Keratinocyte (primary cell): Measurements from ENCODE around the gene RTEL1. TPM values are rescaled to one million over a fixed set of nuclear protein-coding genes. Genes with fewer than 3 reads are reported as not detected.
A peak's percentile ranks its signal among the peaks of the same experiment; 100 is the strongest.

Source experiments
- DNase-seq: peaks from one replicate; pipeline ENCODE4 v3.0.0-alpha.2; 2011; ENCODE audit warnings: low read depth, missing footprints, low spot score
- FAIRE-seq: peaks from 2 replicates; lab custom pipeline; 2011; peaks lifted over from hg19 to GRCh38; lab: Jason Lieb, UNC
- H2AFZ ChIP-seq: 2 replicates; pipeline ENCODE4 v1.6.0; 2012; ENCODE audit warnings: low read length, control low read depth, inconsistent platforms; ENCODE audit not compliant: control insufficient read depth
- H3K27ac ChIP-seq: 2 replicates; pipeline ENCODE4 v1.5.1; 2011; ENCODE audit warnings: low read length; ENCODE audit not compliant: control insufficient read depth, insufficient read depth
- H3K27me3 ChIP-seq: 3 replicates; pipeline ENCODE4 v1.6.0; 2011; ENCODE audit warnings: low read length; ENCODE audit not compliant: control insufficient read depth, insufficient read depth; ENCODE audit errors: extremely low read depth
- H3K36me3 ChIP-seq, 2 experiments: 2 replicates in 1 of 2; 3 replicates in 1 of 2; pipeline ENCODE4 v1.5.1; 2011; ENCODE audit warnings: low read length in 2 of 2, mild to moderate bottlenecking in 1 of 2; ENCODE audit not compliant: control insufficient read depth in 2 of 2, insufficient read depth in 2 of 2; ENCODE audit errors: extremely low read depth in 1 of 2
- H3K4me1 ChIP-seq: 3 replicates; pipeline ENCODE4 v1.5.1; 2011; ENCODE audit warnings: low read length; ENCODE audit not compliant: control insufficient read depth, insufficient read depth; ENCODE audit errors: extremely low read depth
- H3K4me2 ChIP-seq: 3 replicates; pipeline ENCODE4 v1.6.0; 2011; ENCODE audit warnings: low read depth, low read length; ENCODE audit not compliant: control insufficient read depth, insufficient read depth; ENCODE audit errors: extremely low read depth
- H3K4me3 ChIP-seq, 3 experiments: fragments of 200-600 bp in 1 of 3; sonication (generic) in 1 of 3; 2 replicates in 2 of 3; 3 replicates in 1 of 3; pipeline ENCODE4 v1.5.1; 2011 to 2016; ENCODE audit warnings: low read length in 3 of 3, mild to moderate bottlenecking in 3 of 3, control low read depth in 2 of 3, inconsistent platforms in 1 of 3, low read depth in 1 of 3, mixed read lengths in 1 of 3, mixed run types in 1 of 3, moderate library complexity in 1 of 3; ENCODE audit not compliant: control insufficient read depth in 2 of 3, insufficient read depth in 2 of 3; ENCODE audit errors: extremely low read depth in 1 of 3
- H3K79me2 ChIP-seq: 2 replicates; pipeline ENCODE4 v1.6.0; 2012; ENCODE audit warnings: low read length; ENCODE audit not compliant: control insufficient read depth, insufficient read depth
- H3K9ac ChIP-seq: 3 replicates; pipeline ENCODE4 v1.6.0; 2011; ENCODE audit warnings: low read length; ENCODE audit not compliant: control insufficient read depth, insufficient read depth; ENCODE audit errors: extremely low read depth
- H3K9me1 ChIP-seq: 3 replicates; pipeline ENCODE4 v1.6.0; 2011; ENCODE audit warnings: low read length; ENCODE audit not compliant: control insufficient read depth, insufficient read depth; ENCODE audit errors: extremely low read depth
- H3K9me3 ChIP-seq: 2 replicates; pipeline ENCODE4 v1.5.1; 2012; ENCODE audit warnings: low read depth, low read length; ENCODE audit not compliant: control insufficient read depth
- H4K20me1 ChIP-seq: 3 replicates; pipeline ENCODE4 v1.6.0; 2011; ENCODE audit warnings: low read length; ENCODE audit not compliant: control insufficient read depth, insufficient read depth; ENCODE audit errors: extremely low read depth
- EZH2 ChIP-seq: IDR thresholded peaks from one replicate; pipeline ENCODE4 v1.6.1; 2012; ENCODE audit warnings: inconsistent platforms, mild to moderate bottlenecking, low read length, moderate library complexity
- dilution Hi-C: fragments of 300-500 bp; cut with MboI; formaldehyde crosslinking; loops from one replicate; pipeline ENCODE4 v1.7.0; 2020; ENCODE audit warnings: low sequenced_read_pairs; ENCODE audit not compliant: extremely low pct_ligation_motif_present
- polyA plus RNA-seq, 5 experiments: library from polyadenylated mRNA; depleted of rRNA in 3 of 5; stranded (reverse) in 3 of 5; stranded (forward) in 1 of 5; unstranded in 1 of 5; fragments of >200 nt; gene quantifications; 1 replicate in 1 of 5; 2 replicates in 3 of 5; 3 replicates in 1 of 5; pipeline versions ENCODE4 v1.2.1 to v1.2.3, GENCODE V29; 2011 to 2012; ENCODE audit warnings: missing spikeins in 2 of 5, low read depth in 1 of 5, low replicate concordance in 1 of 5
- TF ChIP-seq, protein P1 (sequence below), 3 experiments: IDR thresholded peaks in 1 of 3; conservative IDR thresholded peaks in 1 of 3; optimal IDR thresholded peaks in 1 of 3; 2 replicates in 2 of 3; 3 replicates in 1 of 3; pipeline versions ENCODE3 to v1.5.1; 2011; ENCODE audit warnings: low read length in 3 of 3, mild to moderate bottlenecking in 3 of 3, moderate library complexity in 2 of 3, control low read depth in 1 of 3, inconsistent platforms in 1 of 3; ENCODE audit not compliant: insufficient read depth in 2 of 3; ENCODE audit errors: extremely low read depth in 1 of 3

RTEL1 gene
- polyA plus RNA-seq, 1 donor (not counting 4 experiments of a cell fraction or from before 2014, with no cell fraction given) = 12.4 TPM

DNA sequence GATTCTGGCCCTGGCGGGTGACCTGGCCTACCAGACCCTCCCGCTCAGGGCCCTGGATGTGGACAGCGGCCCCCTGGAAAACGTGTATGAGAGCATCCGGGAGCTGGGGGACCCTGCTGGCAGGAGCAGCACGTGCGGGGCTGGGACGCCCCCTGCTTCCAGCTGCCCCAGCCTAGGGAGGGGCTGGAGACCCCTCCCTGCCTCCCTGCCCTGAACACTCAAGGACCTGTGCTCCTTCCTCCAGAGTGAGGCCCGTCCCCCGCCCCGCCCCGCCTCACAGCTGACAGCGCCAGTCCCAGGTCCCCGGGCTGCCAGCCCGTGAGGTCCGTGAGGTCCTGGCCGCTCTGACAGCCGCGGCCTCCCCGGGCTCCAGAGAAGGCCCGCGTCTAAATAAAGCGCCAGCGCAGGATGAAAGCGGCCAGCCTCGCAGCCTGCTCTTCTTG, 80.6 kb downstream of the RTEL1 start:
- dilution Hi-C loops = no loop called here
- Histone ChIP-seq H2AFZ (no peak overlapping the region), H3K4me2 (no peak overlapping the region), H3K9ac (no peak overlapping the region), H4K20me1 (no peaks in the 10 kb centered on the region), H3K4me1 (peaks cover 30% of the 10 kb centered on the region), H3K4me3 (no peak overlapping the region), H3K79me2 (no peaks in the 10 kb centered on the region), H3K27me3 (no peaks in the 10 kb centered on the region), H3K27ac (no peak overlapping the region), H3K9me3 (no peaks in the 10 kb centered on the region), H3K9me1 (no peaks in the 10 kb centered on the region), H3K36me3 (peaks cover 17 to 22% of the 10 kb centered on the region in 2 experiments)
- FAIRE-seq = no peak
- no peak for TF ChIP-seq EZH2
- TF ChIP-seq, protein P1, sequence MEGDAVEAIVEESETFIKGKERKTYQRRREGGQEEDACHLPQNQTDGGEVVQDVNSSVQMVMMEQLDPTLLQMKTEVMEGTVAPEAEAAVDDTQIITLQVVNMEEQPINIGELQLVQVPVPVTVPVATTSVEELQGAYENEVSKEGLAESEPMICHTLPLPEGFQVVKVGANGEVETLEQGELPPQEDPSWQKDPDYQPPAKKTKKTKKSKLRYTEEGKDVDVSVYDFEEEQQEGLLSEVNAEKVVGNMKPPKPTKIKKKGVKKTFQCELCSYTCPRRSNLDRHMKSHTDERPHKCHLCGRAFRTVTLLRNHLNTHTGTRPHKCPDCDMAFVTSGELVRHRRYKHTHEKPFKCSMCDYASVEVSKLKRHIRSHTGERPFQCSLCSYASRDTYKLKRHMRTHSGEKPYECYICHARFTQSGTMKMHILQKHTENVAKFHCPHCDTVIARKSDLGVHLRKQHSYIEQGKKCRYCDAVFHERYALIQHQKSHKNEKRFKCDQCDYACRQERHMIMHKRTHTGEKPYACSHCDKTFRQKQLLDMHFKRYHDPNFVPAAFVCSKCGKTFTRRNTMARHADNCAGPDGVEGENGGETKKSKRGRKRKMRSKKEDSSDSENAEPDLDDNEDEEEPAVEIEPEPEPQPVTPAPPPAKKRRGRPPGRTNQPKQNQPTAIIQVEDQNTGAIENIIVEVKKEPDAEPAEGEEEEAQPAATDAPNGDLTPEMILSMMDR (optimal IDR thresholded peaks at IDR 0.05 in 1 of 3, IDR thresholded peaks at IDR 0.05 in 1 of 3, conservative IDR thresholded peaks at IDR 0.05 in 1 of 3; ENCODE audit: extremely low read depth in 1 of 3, insufficient read depth in 2 of 3, low read length in 3 of 3) = no peak
- DNase-seq = no peak

DNA sequence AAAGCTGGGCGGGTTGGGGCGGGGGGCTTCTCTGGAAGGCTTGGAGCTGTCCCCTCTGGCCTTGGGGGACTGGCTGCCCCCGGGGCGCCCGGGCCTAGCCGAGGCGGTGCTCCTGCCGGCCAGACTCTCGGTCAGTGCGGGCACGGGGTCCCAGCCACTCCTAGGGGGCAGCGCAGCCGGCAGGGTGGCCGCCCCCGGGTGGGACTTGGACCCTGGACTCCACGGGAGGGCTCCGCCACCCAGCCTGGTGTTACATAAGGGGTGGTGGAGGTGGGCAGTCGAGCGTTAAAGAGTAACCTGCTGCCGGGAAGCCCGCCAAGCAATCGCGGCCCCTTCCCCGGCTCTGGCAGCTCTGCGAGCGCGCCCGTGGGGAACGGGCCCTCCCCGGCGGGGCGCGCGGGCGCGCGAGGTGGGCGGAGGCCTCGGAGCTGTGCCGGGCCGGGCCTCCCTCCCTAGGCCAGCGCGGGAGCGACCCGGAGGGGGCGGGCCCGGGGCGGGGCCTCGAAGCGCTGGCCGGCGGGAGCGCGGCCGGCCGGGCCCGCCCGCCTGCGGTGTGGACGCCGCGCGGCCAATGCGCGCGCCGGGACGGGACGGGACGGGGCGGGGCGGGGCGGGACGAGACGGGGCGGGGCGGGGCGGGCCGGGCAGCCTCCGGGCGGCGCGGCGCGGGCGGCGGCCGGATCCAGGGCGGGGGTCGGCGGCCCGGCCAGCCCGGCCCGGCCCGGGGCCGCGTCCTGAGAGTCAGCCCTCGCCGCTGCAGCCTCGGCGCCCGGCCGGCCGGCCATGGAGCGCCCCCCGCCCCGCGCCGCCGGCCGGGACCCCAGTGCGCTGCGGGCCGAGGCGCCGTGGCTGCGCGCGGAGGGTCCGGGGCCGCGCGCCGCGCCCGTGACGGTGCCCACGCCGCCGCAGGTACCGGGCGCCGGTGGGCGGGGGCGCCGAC, 81.3 kb downstream of the RTEL1 start, which contains the start of gene SLC2A4RG:
Gene SLC2A4RG (plus strand): TSS at position 647 of the 940 bp plus-strand sequence. CDS start 137 bp downstream, at position 784.
- H3K27me3 ChIP-seq = no peaks in the 10 kb centered on the region
- DNase-seq = no peak
- H2AFZ ChIP-seq = peak within 1 kb of the TSS; percentile 12
- H3K4me3 ChIP-seq = peak within 1 kb of the TSS; percentile 51 to 79 (median 73)
- H3K9ac ChIP-seq = peak within 1 kb of the TSS; percentile 69
- no peaks in the 10 kb centered on the region for H3K9me1 ChIP-seq
- no peaks in the 10 kb centered on the region for H4K20me1 ChIP-seq
- dilution Hi-C loops = no loop called here
- H3K9me3 ChIP-seq = no peaks in the 10 kb centered on the region
- peaks cover 14 to 17% of the 10 kb centered on the region in 2 experiments for H3K36me3 ChIP-seq
- peak within 1 kb of the TSS; percentile 28 for H3K27ac ChIP-seq
- FAIRE-seq = no peak
- H3K4me2 ChIP-seq = peak within 1 kb of the TSS; percentile 85
- peaks cover 30% of the 10 kb centered on the region for H3K4me1 ChIP-seq
- TF ChIP-seq, protein P1 (optimal IDR thresholded peaks at IDR 0.05 in 1 of 3, IDR thresholded peaks at IDR 0.05 in 1 of 3, conservative IDR thresholded peaks at IDR 0.05 in 1 of 3; ENCODE audit: extremely low read depth in 1 of 3, insufficient read depth in 2 of 3, low read length in 3 of 3) = no peak
- no peak for TF ChIP-seq EZH2
- H3K79me2 ChIP-seq = no peaks in the 10 kb centered on the region
